NCI-H2107 treated with DMSO at 0.1 percent for 48 hours (cell line): ENCODE measurements around the gene ANKRD18B.
"Not testable (repeated sequence)": the region's sequence is repeated elsewhere in the genome, so short reads cannot be mapped to it uniquely, and the experiment has no call there.

Experiments
- DNase-seq: peaks from one replicate; lab custom pipeline; 2025; ENCODE audit not compliant: unreplicated experiment; lab: John Stamatoyannopoulos, UW

The ANKRD18B gene

GRCh38 chr9:33604936-33605335 is 80.9 kb downstream of the ANKRD18B start:
- not testable (repeated sequence) for DNase-seq

- no peak for DNase-seq
Measured at GRCh38 chr9:33611358-33611757, 87.3 kb downstream of the ANKRD18B start.

- DNase-seq, result not testable (repeated sequence)
Measured at GRCh38 chr9:33612410-33612809, 88.4 kb downstream of the ANKRD18B start.

- no peak for DNase-seq
Measured at GRCh38 chr9:33614001-33614687, 90.1 kb downstream of the ANKRD18B start.

- DNase-seq, result not testable (repeated sequence)
Measured at GRCh38 chr9:33618370-33618769, 94.3 kb downstream of the ANKRD18B start.

GRCh38 chr9:33619666-33620404 is 95.8 kb downstream of the ANKRD18B start:
- DNase-seq, result peak; percentile 39

GRCh38 chr9:33620738-33621439 is 96.8 kb downstream of the ANKRD18B start:
- DNase-seq, result peak; percentile 94
